ENCODE results near the gene PRSS1.
"Not testable (repeated sequence)": the region's sequence is repeated elsewhere in the genome, so short reads cannot be mapped to it uniquely, and the experiment has no call there.

The PRSS1 gene

GRCh38 chr7:142748410-142748809 is 862 bp upstream of the PRSS1 start:
- not testable (repeated sequence) for DNase-seq (ENCODE audit: low spot score)

GRCh38 chr7:142750321-142750938 is 1.2 kb downstream of the PRSS1 start:
- no peak for DNase-seq (ENCODE audit: low spot score)

GRCh38 chr7:142751526-142752175 is 2.4 kb downstream of the PRSS1 start:
- not testable (repeated sequence) for DNase-seq (ENCODE audit: low spot score)

- no peak for DNase-seq (ENCODE audit: low spot score)
Observed at GRCh38 chr7:142752376-142753225, 3.3 kb downstream of the PRSS1 start.

GRCh38 chr7:142753366-142753765 is 4.1 kb downstream of the PRSS1 start:
- no peak for DNase-seq (ENCODE audit: low spot score)

GRCh38 chr7:142753925-142754491 is 4.7 kb downstream of the PRSS1 start:
- not testable (repeated sequence) for DNase-seq (ENCODE audit: low spot score)

GRCh38 chr7:142754681-142755575 is 5.7 kb downstream of the PRSS1 start:
- DNase-seq (ENCODE audit: low spot score), result no peak

GRCh38 chr7:142758312-142758711 is 9.0 kb downstream of the PRSS1 start:
- DNase-seq (ENCODE audit: low spot score), result not testable (repeated sequence)

- DNase-seq (ENCODE audit: low spot score), result no peak
Observed at GRCh38 chr7:142759433-142759832, 10.2 kb downstream of the PRSS1 start.

- no peak for DNase-seq (ENCODE audit: low spot score)
Observed at GRCh38 chr7:142760071-142760642, 10.9 kb downstream of the PRSS1 start.

- DNase-seq (ENCODE audit: low spot score), result not testable (repeated sequence)
Observed at GRCh38 chr7:142761606-142762005, 12.3 kb downstream of the PRSS1 start.

- DNase-seq (ENCODE audit: low spot score), result no peak
Observed at GRCh38 chr7:142762104-142762503, 12.8 kb downstream of the PRSS1 start.

GRCh38 chr7:142767451-142767850 is 18.2 kb downstream of the PRSS1 start:
- no peak for DNase-seq (ENCODE audit: low spot score)

GRCh38 chr7:142767861-142768260 is 18.6 kb downstream of the PRSS1 start:
- no peak for DNase-seq (ENCODE audit: low spot score)

GRCh38 chr7:142768885-142769284 is 19.6 kb downstream of the PRSS1 start:
- not testable (repeated sequence) for DNase-seq (ENCODE audit: low spot score)

- no peak for DNase-seq (ENCODE audit: low spot score)
Observed at GRCh38 chr7:142770661-142771352, 21.5 kb downstream of the PRSS1 start, which contains the start of gene PRSS2. Gene PRSS2 (plus strand): TSS chr7:142770970. CDS start chr7:142770983, 13 bp downstream.

- no peak for DNase-seq (ENCODE audit: low spot score)
Observed at GRCh38 chr7:142771353-142771723, 22.1 kb downstream of the PRSS1 start.

GRCh38 chr7:142772051-142772450 is 22.8 kb downstream of the PRSS1 start:
- no peak for DNase-seq (ENCODE audit: low spot score)

- DNase-seq (ENCODE audit: low spot score), result no peak
Observed at GRCh38 chr7:142772673-142773072, 23.4 kb downstream of the PRSS1 start.

GRCh38 chr7:142773230-142773629 is 24.0 kb downstream of the PRSS1 start:
- DNase-seq (ENCODE audit: low spot score), result no peak

Measured in CD4-positive, alpha-beta T cell treated with Interleukin-2 at 100 ng/mL for 4 hours (primary cell).